ENCODE data around the gene AQP5.

AQP5 gene

DNA sequence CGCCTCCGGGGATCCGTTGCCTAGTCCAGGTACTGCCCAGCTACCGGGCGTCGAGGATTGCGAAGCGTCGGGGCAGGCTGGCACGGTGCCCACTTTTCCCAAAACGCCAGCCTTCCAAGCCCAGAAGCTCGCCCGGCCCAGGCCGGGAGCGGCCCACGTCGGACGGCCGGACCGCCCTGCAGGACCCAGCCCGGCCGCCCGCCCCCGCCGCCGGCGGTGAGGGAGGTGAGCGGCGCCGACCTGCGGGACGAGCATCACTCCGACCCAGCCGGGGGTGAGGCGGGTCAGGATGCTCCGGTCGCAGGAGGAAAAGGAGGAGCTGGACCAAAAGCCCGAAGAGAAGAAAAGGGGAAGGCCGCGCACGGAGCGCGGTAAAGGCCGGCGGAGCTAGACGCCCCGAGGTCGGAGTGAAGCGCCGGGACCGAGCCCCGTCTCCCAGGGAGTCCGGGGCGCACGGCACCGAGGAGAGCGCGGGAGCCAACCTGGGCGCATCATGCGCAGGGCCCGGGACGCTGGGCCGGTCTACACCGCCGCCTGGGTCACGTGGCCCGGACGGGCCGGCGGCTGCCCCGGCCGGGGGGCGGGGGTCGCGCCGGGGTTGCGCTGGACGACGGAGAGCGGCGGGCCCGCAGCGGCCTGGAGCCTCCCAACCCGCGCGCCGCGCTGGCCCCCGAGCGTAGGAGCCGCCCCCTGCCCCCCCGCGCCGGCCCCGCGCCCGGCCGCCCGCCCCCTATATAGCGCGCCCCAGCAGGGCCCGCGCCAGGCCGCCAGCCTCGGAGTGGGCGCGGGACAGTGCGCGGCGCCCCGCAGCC, at the start of gene AQP5:
TSS of gene AQP5 (plus strand) at position 762 of the 812 bp plus-strand sequence. CDS start 146 bp downstream, outside the sequence.
- no peak for DNase-seq

DNA sequence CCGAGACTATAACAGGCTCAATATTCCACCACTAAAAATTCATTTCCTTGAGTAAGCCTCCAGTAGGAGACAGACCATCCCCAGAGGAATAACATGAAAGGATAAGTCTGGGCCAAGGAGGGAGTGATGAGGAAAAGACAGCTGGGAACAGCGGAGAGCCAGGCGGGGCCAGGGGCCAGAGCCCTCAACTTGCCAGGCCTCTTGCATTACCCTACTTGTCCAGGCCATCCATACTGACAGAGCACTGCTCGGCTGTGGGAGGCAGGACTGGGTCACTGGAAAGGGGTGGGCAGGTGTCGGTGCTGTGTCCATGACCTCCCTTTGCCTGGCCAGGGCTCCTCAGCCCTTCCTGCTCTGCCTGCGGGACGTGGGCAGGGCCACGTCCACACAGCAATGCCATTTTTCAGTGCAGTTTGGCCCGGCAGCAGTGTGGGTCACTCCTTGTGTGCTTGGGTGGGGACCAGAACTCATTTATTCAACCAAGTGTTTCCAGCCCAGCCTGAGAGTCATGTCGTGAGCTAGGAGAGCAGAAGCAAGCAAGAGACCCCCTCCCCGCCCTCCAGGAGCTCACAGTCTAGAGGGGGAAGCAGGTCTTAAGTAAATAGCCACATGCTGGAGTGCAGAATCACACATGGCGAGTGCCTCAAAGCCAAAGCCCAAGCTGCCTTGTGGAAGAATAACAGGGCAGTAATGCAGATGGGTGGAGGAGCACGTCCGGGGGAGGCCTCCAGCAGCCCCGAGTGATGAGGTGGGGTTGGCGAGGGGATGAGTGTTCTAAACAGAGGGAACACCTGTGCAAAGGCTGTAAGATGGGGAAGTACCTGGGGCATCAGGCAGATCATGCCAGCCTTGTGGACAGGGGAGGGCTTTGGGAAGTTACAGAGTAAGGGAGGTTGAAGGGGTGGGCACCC, 49.1 kb upstream of the AQP5 start:
- DNase-seq, result no peak

DNA sequence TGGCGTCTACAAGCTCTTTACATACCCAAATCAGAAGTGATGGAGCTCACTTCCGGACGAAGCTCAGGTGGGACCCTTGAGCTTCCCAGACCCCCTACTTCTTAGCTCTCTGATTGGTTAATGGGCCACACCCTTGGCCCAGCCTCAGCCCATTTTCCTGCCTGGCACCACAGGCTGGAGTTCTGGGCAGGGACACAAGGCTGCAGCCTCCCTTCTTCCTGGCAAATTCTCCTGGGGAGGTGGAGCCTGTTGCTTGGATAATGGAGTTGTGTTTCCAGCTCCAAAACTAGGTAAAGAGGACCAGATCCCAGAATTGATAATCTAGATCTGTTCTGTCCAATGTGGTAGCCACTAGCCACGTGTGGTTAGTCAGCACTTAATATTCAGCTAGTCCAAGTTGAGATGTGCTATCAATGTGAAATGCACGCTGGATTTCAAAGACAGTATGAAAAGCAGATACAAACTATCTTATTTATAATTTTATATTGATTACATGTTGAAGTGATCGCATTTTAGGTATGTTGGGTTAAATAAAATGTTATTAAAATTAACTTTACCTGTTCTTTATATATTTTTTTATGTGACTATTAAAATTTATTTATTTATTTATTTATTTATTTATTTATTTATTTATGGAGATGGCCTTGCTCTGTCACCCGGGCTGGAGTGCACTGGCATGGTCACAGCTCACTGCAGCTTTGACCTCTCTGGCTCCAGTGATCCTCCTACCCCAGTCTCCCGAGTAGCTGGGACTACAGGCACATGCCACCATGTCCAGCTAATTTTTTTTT, 45.3 kb upstream of the AQP5 start:
- no peak for DNase-seq

DNA sequence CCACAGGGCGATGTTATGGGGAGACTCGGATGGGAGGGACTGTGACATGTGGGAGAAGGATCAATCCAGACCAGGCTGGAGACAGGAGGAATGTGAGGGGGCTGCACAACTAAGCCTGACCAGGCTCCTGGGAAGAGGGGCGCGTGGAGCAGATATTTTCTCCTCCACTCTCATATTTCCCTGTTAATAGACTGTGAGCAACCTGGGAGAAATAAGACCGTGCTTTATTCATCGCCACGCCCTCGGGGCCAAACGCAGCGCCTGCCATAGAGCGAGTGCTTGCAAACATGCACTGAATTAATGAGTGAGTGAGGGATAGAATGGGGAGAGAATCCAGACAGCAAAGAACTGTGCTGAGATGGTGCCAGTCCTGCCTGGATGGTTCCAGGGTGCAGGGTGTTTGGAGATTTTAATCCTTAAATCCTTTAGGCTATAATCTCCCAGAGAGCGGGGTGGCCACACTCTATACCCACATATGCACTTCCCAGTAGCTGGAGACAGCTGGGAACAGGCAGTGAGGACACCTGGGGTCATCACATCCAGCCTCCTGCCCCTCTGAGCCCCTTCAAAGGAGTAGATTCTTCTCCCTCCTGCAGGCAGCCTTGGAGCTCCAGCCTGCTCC, 44.4 kb upstream of the AQP5 start:
- DNase-seq, result no peak

DNA sequence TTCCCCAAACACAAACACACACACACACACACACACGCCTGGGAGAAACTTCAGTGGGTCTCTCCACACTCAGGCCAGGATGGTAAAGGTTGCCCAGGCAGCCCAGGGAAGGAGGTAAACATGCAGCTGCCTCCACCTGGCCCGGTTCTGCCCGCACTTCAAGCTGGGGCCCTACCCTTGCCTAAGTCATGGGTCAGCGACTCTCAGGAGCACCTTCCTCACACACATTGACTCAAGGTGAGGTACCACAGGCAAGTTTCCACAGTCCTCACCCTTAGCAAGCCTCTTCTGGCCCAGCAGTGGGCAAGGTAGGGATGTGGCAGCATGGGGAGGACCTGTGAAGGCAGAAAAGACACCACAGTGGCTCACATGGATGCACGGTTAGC, 43.9 kb upstream of the AQP5 start:
- no peak for DNase-seq

DNA sequence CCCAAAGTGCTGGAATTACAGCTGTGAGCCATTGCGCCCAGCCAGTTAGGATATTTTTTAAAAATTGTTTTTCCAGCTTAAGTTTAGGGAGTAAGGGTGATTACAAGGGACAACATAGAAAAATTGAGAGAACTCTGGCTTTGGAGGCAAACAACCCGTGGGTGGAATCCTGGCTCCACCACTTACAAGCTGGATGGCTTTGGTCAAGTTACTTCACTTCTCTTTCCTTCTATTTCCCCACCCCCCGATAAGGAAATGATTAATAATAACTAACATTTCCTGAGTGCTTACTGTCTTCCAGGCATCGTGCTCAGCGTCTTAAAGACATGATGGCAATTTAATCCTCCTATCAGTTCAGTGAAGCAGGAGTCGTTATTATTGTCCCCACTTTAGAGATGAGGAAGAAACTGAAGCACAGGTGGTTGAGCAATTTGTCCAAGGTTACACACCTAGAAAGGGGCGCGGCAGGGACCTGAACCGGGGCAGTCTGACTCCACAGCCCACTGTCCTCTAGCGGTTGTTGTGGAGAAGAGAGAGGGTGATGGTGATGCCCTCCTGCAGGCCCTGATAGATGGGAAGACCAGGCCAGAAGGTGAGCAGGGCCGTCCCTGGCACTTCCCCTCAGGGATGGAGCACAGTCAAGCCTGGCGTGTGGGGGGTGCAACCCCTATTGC, 41.3 kb upstream of the AQP5 start:
- DNase-seq, result no peak

DNA sequence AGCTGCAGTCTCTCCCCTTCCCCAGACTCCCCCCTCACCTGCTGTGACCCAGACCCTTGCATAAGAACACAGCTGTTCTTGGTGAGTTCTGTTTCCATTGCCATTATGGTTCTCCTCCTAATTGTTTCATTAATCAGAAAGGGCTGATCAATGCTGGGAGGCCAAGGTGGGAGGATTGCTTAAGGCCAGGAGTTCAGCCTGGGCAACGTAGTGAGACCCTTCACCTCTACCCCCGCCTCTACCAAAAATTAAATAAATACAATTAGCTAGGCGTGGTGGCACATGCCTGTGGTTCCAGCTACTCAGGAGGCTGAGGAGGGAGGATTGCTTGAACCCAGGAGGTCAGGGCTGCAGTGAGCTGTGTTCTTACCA, 40.8 kb upstream of the AQP5 start:
- DNase-seq, result no peak

DNA sequence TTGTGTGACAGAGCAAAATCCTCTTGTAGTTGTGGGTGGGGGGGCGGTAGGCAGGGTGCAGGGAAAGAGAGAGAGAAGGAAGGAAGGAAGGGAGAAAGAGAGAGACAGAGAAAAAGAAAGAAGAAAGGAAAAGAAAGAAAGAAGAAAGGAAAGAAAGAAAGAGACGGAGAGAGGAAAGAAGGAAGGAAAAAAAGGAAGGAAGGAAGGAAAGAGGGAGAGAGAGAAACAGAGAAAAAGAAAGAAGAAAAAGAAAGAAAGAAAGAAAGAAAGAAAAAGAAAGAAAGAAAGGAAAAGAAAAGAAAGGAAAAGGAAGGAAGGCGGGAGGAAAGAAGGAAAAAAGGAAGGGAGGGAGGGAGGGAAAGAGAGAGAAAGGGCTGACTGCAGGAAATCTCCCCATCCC, 40.4 kb upstream of the AQP5 start:
- DNase-seq, result no peak

DNA sequence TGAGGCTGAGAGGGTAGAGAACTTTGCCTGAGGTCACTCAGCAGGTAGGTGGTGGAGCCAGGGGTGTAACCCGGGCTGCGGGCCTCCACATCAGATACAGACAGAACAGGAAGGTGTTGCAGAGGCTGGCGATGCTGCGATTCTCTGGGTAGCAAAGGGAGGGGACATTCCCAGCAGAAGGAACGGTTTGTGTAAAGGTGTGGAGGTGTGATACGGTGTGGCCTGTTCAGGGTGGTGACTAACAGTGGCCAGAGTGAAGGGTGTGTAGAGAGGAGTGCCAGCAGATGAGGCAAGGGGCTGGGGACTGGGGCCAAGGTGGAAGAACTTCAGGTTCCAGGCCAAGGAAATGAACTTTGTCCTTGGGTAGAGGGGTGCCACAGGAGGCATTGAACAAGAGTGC, 39.7 kb upstream of the AQP5 start:
- DNase-seq, result no peak

DNA sequence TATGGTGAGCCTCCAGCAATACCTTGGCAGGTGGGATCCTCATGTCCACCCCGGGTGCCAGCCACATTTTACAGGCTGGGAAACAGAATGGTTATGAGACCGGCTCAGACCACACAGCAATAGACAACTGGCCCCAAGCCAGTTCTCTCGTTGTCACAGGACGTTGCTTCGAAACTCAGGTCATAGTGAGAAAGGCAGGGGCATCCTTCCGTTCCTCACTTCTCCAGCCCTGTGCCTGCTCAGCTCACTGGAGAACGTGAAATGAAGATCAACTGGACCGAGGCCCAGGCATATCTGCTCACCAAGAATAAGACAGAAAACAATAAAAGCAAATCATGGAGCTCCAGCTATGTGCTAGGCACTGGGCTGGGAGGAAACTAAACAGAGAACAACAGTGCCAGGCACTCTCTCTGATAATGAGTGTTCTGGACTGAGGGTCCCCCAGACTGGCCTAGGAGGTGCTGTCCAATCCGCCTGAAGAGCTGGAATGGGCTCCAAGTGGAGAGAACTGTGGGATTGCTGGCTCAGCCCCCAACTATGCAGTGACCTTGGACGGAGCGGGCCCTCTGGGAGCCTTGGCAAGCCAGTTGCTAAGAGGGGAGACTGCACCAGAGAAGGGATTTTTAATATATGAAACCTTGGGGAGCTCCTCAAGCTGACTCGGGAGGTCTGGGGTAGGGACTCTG, 39.2 kb upstream of the AQP5 start:
- no peak for DNase-seq

DNA sequence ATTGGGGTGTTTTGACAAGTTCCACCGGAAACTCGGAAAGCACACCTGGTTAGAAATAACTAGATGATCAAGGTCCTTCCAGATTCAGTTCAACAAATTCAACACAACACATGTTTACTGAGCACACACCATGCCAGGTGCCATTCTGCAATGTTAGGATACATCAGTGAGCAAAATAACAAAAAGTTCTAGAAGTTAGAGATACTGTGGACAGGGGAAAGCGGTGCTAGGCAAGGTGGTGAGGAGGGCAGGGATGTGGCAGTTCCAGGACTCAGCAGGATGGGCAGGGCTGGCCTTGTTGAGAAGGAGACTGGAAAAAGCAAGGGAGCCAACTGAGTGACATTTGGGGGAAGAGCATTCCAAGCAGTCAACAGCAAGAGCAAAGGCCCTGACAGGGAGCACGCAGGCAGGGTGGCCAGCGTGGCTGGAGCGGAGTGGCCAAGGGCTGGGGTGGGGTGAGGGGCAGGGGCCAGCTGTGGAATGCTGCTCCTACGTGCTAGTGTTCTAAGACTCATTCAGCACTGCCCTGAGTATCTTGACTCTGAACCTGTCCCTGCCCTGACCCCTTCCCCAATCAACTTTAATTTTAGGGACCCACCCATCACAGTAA, 38.5 kb upstream of the AQP5 start:
- DNase-seq, result no peak

DNA sequence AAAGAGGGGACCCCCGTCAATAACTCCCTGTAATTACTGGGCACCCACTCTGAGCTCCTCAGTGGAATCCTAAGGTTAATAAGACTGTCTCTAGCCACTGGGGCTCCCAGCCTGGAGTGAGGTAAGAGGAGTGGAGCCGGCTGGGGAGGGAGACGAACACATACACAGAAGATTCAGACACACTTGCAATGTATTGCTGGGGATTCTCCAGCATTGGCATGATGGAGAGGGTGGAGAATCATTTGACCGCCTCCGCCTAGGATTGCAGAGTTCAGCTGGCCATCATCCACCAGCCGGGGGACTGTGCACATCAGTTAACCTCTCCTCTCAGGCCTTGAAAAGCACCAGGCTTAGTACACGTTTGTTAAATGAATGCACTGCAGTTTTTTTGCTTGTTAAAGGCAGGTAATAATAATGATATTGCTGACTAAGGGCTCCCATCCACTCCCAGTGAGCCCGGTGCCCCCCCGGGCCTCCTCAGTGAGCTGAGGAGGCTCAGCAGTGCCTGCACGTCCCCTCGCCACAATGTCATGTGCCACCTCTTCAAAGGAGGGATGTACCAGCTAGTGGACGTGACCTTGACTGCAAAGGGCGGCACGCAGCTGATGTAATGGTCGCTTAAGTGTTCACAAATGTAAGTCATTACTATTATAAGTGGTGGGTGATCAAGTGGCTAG, 37.7 kb upstream of the AQP5 start:
- DNase-seq, result no peak

DNA sequence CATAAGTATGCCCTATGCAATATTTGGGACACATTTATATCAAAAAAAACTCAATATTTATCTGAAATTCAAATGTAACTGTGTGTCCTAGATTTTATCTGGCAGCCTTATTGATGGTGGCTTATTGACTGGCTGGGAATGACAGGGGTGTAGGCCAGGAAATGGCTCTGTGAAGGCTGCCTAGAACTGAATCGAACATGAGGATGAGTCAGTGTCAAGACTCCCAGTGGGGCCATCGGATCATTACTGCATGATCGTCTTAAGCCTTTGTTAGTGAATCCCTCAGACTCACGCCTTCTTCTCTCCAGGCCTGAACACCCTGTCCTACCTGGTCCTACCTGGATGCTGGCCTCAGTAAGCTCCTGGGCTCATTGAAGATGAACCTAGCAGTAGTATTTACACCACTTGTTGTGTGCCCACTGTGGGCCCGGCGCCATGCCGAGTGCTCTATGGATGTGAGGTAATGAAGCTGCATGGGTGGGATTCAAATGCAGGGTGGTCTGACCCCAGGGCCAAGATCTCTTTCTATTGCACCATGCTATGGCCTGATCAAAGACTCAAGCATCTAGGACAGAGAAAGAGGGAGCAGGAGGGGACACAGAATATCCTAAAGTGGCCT, 36.9 kb upstream of the AQP5 start:
- DNase-seq, result no peak

DNA sequence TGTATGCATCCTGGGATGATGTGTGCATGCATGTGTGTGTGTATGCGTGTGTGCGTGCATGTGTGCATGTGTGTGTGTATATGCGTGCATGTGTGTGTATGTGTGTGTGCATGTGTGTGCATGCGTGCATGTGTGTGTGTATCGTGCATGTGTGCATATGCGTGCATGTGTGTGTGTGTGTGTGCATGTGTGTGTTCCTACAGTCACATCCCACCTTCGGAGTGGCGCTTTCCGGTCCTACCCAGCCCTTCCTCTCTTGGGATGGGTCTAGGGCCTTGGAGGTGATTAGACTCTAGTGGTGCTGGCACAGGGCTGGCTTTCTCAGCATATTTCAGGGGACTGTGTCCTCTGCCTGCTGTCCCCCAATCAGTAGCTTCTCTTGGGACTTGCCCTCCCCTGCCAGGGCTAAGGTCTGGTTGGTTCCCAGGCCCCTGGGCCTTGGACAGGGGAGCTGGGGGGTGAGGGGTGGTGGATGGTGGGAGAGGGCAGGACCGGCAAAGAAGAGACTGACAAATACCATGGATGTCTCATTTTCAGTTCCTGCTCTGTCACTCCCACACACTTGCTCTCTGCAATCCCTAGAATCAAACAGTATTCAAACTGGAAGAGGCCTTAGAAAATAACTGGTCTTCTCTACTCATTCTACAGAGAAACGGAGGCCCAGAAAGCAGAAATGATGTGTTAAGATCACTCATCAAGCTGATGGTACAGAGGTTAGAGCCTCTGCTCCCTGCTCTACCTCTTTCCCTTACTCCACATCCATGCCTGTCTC, 36.1 kb upstream of the AQP5 start:
- DNase-seq, result no peak

DNA sequence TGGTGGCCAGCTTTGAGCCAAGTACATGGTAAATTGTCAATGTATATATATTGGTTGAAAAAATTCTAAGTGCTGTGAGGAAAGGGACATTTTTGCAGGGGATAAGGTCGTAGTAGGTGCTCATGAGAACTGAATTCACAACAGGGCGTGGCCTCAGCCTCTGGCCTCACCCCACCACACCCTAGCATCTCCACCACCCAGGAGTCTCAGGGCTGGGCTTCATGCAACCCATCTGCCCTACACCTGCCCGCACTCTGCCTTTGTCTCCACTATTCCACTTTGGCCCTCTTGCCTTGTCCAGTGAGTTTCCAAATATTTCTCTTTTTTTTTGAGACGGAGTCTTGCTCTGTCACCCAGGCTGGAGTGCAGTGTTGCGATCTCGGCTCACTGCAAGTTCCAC, 33.2 kb upstream of the AQP5 start:
- DNase-seq, result no peak

DNA sequence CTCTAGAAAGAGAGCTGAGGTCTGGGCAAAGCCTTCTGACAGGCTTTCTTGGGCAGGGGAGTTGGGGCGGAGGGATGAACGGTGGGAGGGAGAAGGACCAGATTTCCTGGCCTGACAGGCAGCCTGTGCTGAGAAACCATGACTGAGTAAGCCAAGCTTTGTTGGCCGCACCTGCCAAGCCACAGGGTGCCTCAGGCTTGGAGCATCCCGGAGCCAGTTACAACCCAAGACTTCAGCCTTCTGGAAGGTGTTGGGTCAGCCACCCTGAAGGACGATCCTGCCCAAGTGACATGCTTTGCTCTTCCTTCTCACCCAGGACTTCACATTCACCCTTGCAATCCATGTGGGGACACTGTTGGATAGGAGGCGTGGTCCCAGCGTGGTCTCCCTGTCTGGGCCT, 32.1 kb upstream of the AQP5 start:
- no peak for DNase-seq

DNA sequence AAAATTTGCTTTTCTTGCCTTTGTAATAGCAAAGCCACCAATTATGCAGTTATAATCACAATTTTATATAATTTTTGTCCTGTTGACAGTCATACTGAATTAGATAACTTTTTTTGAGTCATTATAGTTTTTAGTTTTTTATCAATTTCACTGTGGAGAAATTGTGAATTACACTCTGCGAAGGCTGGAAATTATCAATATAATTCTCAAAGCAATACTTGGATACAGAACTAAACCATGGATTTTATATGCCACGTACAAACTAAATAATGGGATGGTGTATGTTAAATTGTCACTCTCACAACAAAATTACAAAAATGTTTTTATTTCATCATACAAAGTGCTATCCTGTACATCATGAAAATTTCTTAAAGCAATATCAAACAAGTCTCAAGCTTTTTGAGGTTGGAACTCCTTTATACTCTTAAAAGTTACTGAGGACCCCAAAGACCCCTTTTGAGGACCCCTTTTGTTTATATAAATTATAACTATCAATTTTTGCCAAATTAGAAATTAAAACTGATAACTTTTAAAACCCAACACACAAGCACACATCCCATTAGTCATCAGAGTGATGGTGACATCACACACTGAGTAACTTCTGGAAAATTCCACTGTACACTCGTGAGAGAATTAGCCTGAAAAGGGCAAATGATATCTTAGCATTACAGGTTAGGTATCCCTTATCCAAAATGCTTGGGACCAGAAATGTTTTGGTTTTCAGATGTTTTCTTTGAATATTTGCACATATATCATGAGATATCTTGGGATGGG, 31.0 kb upstream of the AQP5 start:
- no peak for DNase-seq

DNA sequence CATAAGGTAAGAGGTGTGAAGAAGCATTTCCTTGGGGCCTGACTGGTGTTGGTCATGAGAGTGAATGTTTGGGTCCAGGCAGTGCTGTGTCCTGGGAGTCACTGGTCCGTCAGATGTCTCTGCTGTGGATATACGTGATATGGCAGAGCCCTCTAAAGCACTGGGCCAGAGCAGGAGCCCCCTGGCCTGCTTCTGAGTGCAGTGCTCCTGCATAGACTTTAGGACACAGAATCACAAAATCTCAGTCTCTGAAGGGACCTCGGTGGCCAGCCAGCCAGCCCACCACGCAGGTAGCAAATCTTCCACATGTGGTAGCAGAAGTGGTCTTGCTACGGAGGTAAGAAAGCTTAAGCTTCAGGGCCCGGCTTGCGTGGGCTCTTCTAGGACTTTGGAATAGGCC, 29.6 kb upstream of the AQP5 start:
- no peak for DNase-seq

All from GF-D8 (cell line).